NCI-H1930 (cell line): ENCODE data around the gene AHSP.
"Not testable (repeated sequence)": the region's sequence is repeated elsewhere in the genome, so short reads cannot be mapped to it uniquely, and the experiment has no call there.

Source experiments
- DNase-seq, 2 experiments: peaks; one replicate each; lab custom pipeline; 2025; lab: John Stamatoyannopoulos, UW

AHSP gene

GRCh38 chr16:31501226-31501965, 26.3 kb upstream of the AHSP start:
- no peak for DNase-seq

DNA sequence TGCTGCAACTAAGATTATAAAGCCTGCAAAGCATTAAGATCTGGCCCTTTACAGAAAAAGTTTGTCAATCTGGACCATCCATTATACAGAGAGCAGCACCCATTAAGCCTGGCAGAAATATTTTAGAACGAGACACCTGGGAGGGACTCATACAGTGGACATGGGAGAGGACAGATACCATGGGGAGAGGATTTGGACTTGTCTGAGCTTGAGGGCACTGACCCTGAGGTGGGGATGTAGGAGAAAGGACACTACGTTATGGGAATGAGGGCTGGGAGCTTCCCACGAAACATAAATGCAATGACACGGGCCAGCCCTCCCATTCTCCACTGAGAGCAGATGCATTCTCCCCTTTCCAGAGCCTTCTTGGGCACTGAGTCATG, 25.7 kb upstream of the AHSP start:
- DNase-seq = no peak

DNA sequence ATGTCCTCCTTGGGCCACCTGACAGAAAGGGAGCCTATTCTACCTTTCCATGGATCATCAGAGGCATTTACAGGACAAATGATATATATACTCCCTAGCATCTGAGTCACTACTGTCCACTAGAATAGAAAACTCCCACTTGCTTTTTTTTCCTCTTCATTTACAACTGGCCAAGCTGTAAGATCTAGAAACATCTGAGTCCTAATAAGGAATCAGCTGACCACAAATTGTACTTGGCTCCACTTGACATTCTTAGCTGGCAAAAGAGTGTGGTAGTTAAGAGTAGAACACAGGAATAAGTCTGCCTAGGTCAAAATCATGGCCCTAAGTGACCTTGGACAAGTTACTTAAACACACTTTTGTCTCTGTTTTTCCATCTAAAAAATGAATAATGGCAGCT, 24.7 kb upstream of the AHSP start:
- no peak for DNase-seq

DNA sequence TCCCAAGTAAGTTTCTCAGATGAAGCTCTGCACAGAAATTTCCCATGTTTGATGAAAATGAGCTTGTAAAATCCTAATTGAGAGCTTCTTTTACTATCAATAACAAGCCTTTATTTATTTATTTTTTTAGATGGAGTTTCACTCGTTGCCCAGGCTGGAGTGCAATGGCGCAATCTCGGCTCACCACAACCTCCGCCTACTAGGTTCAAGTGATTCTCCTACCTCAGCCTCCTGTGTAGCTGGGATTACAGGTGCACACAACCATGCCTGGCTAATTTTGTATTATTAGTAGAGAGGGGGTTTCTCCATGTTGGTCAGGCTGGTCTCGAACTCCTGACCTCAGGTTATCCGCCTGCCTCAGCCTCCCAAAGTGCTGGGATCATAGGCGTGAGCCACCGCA, 24.1 kb upstream of the AHSP start:
- not testable (repeated sequence) for DNase-seq

DNA sequence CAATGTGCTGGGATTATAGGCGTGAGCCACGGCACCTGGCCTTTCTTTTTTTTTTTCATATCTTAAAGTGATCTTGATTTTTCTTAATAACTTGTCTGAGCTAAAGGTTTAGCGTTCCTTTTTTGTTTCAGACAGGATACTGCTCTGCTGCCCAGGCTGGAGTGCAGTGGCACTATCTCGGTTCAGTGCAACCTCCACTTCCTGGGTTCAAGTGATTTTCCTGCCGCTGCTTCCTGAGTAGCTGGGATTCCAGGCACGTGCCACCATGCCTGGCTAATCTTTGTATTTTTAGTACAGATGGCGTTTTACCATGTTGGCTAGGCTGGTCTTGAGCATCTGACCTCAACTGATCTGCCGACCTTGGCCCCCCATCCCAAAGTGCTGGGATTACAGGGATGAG, 23.5 kb upstream of the AHSP start:
- no peak for DNase-seq

GRCh38 chr16:31505483-31505882, 22.2 kb upstream of the AHSP start:
- no peak for DNase-seq

DNA sequence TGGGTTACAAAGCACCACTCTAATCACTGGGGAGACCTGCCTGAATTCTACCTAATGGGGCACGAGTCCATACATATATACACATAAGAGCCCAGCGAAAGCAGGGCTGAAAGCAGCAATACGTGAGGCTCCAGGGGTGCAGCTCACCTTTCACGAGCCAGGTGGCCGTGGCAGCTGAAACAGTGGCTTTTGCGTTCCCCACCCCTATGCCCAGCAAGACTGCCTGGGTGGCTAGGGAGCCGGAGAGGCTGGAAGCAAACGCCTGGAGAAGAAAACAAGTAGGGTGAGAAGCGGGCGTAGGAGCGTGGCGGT, 20.1 kb upstream of the AHSP start:
- no peak for DNase-seq

DNA sequence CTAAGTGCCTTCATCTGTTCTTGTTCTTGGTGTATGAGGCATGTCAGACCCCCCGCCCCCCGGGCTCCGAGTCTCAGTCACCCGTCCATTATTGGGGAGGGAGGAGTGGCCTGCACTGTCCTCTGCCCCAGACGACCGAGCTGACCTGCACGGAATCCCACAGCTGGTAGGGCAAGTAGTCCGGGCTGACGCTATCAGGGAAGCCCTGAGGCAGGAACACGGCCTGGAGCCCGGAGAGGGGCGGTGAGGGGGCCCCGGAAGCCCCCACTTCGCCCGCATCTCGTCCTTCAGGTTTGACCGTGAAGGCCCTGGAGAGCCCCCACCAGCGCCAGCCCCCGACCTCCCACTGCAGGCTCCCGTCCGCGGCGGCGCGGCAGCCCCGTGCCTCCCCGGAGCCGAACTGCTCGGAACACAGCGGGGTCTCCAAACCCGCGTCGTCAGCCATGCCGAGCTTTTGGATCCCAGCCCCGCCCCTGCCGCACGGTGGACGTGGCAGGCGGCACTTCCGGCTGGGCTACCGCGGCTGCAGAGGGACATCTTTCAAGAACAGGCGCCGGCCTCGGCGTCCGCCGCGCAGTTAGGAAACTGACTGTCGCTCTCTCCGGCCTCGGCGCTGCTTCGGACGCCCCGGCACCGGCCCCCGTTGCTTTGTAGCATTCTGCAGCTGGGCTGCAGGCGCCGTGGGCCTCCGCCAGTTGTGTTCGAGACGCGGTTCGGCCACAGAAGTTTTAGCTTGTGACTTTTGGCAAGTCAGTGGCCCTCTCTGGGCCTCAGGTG, 19.6 kb upstream of the AHSP start, which contains the start of gene RUSF1:
Gene RUSF1 (minus strand): TSS at position 463 of the 777 bp plus-strand sequence. CDS start 18 bp downstream, at position 445.
- peak; percentile 85 to 86 for DNase-seq

- no peak for DNase-seq
These were observed 18.9 kb upstream of the AHSP start for GRCh38 chr16:31508706-31509195.

- DNase-seq = no peak
These were observed 14.6 kb upstream of the AHSP start for GRCh38 chr16:31513126-31513525.

- no peak for DNase-seq
These were observed 13.8 kb upstream of the AHSP start for GRCh38 chr16:31513884-31514283.

GRCh38 chr16:31517800-31518402, 9.8 kb upstream of the AHSP start:
- no peak for DNase-seq

DNA sequence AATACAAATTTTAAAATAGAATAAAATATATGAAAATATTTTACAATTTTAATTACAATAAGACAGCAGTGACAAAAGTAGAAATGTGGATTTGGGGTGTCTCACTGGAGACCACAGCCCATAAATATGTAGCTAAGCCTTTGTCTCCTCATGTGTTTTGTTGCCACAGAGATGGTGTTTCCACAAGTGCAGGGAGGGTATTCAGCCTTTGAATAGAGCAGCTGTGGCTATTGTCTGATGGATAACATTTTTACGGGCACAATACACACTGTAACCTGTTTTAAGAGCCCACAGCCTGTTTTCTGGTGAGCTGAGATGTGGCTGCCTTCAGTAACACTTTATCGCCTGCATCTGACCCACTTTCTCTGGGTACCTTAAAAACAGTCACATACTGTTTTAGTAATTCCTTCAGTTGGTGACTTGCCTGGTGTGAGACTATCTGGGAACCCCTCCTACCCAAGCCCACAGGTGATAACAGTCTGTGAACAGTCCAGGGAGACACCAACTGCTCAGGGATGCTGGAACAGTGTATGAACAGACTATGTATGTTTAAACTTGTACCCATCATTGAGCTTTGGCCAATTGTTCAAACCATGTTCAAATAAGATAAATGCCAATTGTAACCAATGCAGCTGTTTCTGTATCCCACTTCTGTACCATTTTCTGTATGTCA, 7.8 kb upstream of the AHSP start:
- DNase-seq = peak; percentile 25 to 30

DNA sequence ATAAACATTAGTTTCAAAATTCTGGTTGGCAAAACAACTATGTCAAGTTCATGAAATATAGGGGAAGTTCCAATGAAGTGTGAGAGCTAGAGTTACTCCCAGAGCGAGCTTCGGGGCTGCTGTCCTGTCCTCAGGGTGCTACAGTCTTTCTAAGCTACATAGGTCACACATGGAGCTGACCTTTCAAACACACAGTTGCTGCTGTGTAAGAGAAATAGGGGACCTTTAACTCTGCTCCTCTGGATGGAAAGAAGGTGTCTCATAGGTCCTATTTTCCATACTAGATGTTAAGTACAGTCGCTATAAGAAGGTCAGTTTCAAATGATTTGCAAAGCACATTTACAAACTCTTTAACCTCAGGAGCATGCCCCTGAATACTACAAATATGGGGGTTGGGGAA, 6.3 kb upstream of the AHSP start:
- no peak for DNase-seq

DNA sequence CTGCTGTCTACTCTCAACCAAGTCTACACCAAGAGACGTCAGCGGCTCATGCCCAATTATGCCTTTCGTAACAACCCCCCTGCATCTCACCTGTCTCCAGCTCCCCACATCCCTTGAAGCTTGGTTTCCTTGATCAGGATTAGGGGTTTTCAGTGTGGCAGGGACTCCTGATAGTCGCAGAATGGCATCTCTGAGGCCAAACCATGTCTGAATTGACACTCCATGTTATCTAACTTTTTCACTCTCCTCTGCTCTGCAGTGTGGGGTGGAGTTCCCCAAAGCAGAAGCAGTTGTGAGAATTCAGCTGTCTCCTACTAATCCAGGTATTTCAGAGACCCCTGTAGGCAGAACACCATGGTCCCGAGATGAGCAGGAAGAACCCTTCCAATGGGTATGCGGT, 5.6 kb upstream of the AHSP start:
- DNase-seq = no peak

DNA sequence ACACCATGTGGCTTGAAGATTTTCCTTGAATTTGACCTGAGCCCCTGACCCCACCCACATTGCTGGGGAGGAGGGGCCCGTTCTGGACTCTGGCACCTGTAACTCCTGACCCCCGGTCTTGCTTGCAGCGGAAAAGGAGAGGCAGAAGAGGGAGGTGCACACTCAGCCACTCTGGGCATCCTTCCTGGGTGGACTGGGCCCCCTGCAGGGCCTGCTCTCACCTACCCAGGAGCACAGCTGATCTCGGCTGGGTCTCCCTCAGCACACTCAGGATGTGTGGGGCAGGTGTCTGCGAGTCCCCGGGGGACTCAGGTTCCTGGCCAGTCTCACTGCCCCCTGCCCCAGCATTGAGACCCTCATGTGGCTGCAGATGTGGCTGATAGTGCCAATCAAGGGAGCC, 3.9 kb upstream of the AHSP start:
- DNase-seq = not testable (repeated sequence)

GRCh38 chr16:31525113-31525512, 2.6 kb upstream of the AHSP start:
- DNase-seq = no peak

DNA sequence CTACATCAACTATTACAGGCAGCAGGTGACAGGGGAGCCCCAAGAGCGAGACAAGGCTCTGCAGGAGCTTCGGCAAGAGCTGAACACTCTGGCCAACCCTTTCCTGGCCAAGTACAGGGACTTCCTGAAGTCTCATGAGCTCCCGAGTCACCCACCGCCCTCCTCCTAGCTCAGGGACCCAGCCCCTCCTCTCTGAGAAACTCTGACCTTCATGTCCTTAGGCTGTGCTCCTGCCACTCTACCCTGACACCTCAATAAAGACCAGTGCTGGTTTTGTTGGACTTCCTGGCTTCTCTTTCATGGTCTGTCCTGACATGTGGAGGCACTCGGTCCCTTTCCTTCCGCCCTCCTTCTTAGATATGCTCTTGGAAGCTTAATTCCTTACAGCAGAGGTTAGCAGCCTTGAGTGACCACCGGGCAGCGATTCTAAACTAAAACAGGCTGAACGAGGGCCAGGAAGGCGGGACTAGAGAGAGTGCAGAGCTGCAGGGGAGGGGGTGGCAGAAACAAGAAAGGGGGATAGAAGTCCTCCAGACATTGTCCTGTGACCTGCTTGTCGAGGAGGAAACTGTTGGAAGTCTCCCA, 915 bp downstream of the AHSP start:
- DNase-seq = no peak

DNA sequence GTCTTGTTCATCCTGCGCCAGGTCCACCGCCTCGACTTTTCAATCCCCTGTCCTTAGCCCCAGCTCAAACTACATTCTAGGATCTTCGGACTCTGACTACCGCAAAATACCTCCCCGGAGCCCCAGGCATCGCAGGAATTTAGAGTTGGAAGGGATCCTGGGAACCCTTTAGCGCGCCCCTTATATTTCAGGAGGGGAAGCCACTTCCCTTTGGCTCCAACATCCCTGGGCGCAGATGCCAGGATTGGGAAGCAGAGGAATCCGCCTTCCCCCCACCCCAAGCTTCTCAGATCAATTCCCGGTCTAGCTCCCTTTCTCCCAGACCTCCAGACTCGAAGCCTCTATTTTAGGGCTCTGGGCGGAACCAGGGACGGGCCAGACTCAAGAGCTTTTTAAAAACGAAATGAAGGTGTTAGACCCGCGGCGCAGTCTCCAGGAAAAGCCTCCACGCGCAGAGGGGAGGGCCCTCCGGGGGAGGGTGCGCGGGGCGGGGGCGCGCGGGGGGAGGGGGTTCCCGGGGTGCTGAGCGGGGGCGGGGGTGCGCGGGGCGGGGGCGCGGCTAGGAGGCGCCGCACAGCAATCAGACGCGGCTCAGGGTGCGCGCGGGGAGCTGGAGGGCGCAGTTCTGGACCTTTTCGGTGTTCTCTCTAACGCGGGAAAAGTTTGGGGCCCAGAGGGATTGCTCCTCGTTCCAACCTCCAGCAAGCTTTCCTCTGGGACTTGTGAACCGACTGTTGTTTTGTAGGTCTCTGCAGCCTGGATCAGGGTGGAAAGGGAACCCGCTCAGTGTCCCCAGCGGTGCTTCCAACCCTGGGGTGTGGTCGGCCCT, 1.6 kb downstream of the AHSP start:
- DNase-seq = peak in 1 of 2 experiments; percentile 29

GRCh38 chr16:31529937-31530312, 2.2 kb downstream of the AHSP start:
- no peak for DNase-seq

GRCh38 chr16:31530405-31530804, 2.7 kb downstream of the AHSP start:
- DNase-seq = no peak
